NCI-H1930 (cell line): ENCODE results near the gene SNX32.
"Not testable (repeated sequence)": the region's sequence is repeated elsewhere in the genome, so short reads cannot be mapped to it uniquely, and the experiment has no call there.

Source experiments
- DNase-seq, 2 experiments: peaks; one replicate each; lab custom pipeline; 2025; lab: John Stamatoyannopoulos, UW

The SNX32 gene

GRCh38 chr11:65885231-65885630, 51.5 kb downstream of the SNX32 start:
- no peak for DNase-seq

GRCh38 chr11:65885808-65886536, 52.2 kb downstream of the SNX32 start:
- no peak for DNase-seq

- DNase-seq = no peak
These were observed 53.3 kb downstream of the SNX32 start for GRCh38 chr11:65886826-65887722.

GRCh38 chr11:65887723-65888162, 54.0 kb downstream of the SNX32 start:
- no peak for DNase-seq

GRCh38 chr11:65888163-65888814, 54.5 kb downstream of the SNX32 start, which contains the start of gene FIBP:
Gene FIBP, minus strand, starts transcription at chr11:65888471. Its CDS starts 53 bp downstream, at chr11:65888418.
- DNase-seq = peak; percentile 93

GRCh38 chr11:65890324-65891218, 56.8 kb downstream of the SNX32 start, which contains the start of gene CCDC85B:
Gene CCDC85B, plus strand, starts transcription at chr11:65890673. Its CDS starts 111 bp downstream, at chr11:65890784.
- DNase-seq = peak; percentile 81 to 91

GRCh38 chr11:65891219-65892136, 57.7 kb downstream of the SNX32 start:
- peak in 1 of 2 experiments; percentile 23 for DNase-seq

GRCh38 chr11:65892137-65892540, 58.4 kb downstream of the SNX32 start:
- DNase-seq = not testable (repeated sequence)

- no peak for DNase-seq
These were observed 59.0 kb downstream of the SNX32 start for GRCh38 chr11:65892661-65893317.

- no peak for DNase-seq
These were observed 60.4 kb downstream of the SNX32 start for GRCh38 chr11:65894034-65894591.

- DNase-seq = no peak
These were observed 61.8 kb downstream of the SNX32 start for GRCh38 chr11:65895482-65895981.

- DNase-seq = no peak
These were observed 62.6 kb downstream of the SNX32 start for GRCh38 chr11:65896034-65896999.

GRCh38 chr11:65897020-65897471, 63.3 kb downstream of the SNX32 start:
- DNase-seq = no peak

- no peak for DNase-seq
These were observed 65.0 kb downstream of the SNX32 start for GRCh38 chr11:65898656-65899355.

- DNase-seq = no peak
These were observed 65.8 kb downstream of the SNX32 start for GRCh38 chr11:65899356-65900124.
